NT2/D1 (cell line): ENCODE data around the gene CGNL1.

Experiments
- DNase-seq: peaks from one replicate; pipeline ENCODE4 v3.0.0-alpha.2; 2011; ENCODE audit warnings: low read depth, low spot score
- H3K27me3 ChIP-seq: 2 replicates; pipeline ENCODE4 v1.6.0; 2011; ENCODE audit warnings: mild to moderate bottlenecking; ENCODE audit not compliant: insufficient read length, insufficient read depth
- H3K36me3 ChIP-seq: 2 replicates; pipeline ENCODE4 v1.6.1; 2011; ENCODE audit warnings: mild to moderate bottlenecking, low read length, mixed read lengths; ENCODE audit not compliant: insufficient read depth, insufficient read length
- H3K4me1 ChIP-seq: 2 replicates; pipeline ENCODE4 v1.5.1; 2011; ENCODE audit not compliant: insufficient read depth, insufficient read length
- H3K4me3 ChIP-seq: 2 replicates; pipeline ENCODE4 v1.5.1; 2011; ENCODE audit warnings: low read depth; ENCODE audit not compliant: insufficient read length
- H3K9ac ChIP-seq: 2 replicates; pipeline ENCODE4 v1.6.0; 2011; ENCODE audit warnings: low read depth; ENCODE audit not compliant: insufficient read length
- H3K9me3 ChIP-seq: 2 replicates; pipeline ENCODE4 v1.5.1; 2011; ENCODE audit warnings: mild to moderate bottlenecking, low read length; ENCODE audit not compliant: insufficient read depth
- SUZ12 ChIP-seq: IDR thresholded peaks from 2 replicates; pipeline ENCODE4 v1.6.1; 2011; ENCODE audit not compliant: insufficient read length, insufficient read depth; ENCODE audit errors: extremely low read depth
- YY1 ChIP-seq: IDR thresholded peaks from 2 replicates; pipeline ENCODE4 v1.6.1; 2011; ENCODE audit not compliant: insufficient read length, insufficient read depth
- ZNF274 ChIP-seq: IDR thresholded peaks from 2 replicates; pipeline ENCODE4 v1.6.1; 2011; ENCODE audit warnings: mild to moderate bottlenecking, low read depth, low read length

The CGNL1 gene

GRCh38 chr15:57411945-57412768 is 35.9 kb downstream of the CGNL1 start:
- Histone ChIP-seq H3K9me3 (no peaks in the 10 kb centered on the region), H3K4me3 (no peak overlapping the region), H3K36me3 (peaks cover 5% of the 10 kb centered on the region), H3K27me3 (peaks cover 7% of the 10 kb centered on the region), H3K9ac (no peak overlapping the region), H3K4me1 (no peaks in the 10 kb centered on the region)
- no peak for DNase-seq
- no peak for TF ChIP-seq YY1
- TF ChIP-seq ZNF274 = no peak

DNA sequence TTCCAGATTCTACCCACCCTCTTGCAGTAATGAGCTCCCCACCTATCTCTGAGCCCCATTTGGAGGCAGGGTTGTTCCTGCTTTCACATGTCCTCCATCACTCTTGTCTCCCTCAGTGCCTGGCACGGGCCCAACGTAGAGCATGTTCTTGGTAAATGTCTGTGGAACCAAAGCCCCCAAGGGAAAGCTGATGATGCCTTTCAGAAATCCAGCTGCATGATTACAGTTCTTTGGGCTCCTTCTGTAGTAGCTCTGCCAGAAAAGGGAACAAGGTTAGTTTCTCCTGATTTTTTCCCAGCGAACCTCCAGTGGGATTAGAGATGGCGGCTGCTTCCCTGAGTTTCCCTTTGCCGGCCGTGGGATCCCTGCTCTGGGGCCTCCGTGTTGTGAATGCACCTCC is 39.3 kb downstream of the CGNL1 start:
- H3K4me1 ChIP-seq = no peaks in the 10 kb centered on the region
- TF ChIP-seq YY1 = no peak
- no peak for TF ChIP-seq ZNF274
- TF ChIP-seq SUZ12 = no peak
- H3K27me3 ChIP-seq = no peaks in the 10 kb centered on the region
- H3K9me3 ChIP-seq = 0 out of 2 replicates have a peak, but pooled peaks cover under 1% of the 10 kb centered on the region
- no peaks in the 10 kb centered on the region for H3K36me3 ChIP-seq
- H3K4me3 ChIP-seq = no peak overlapping the region
- H3K9ac ChIP-seq = no peak overlapping the region
- DNase-seq = no peak

GRCh38 chr15:57418635-57419034 is 42.3 kb downstream of the CGNL1 start:
- H3K27me3 ChIP-seq = no peaks in the 10 kb centered on the region
- no peak for DNase-seq
- H3K4me3 ChIP-seq = no peak overlapping the region
- no peak overlapping the region for H3K9ac ChIP-seq
- H3K9me3 ChIP-seq = 0 out of 2 replicates have a peak, but pooled peaks cover 3% of the 10 kb centered on the region
- peaks cover 4% of the 10 kb centered on the region for H3K36me3 ChIP-seq
- TF ChIP-seq YY1 (no peak), SUZ12 (no peak), ZNF274 (no peak)
- H3K4me1 ChIP-seq = peaks cover 3% of the 10 kb centered on the region

DNA sequence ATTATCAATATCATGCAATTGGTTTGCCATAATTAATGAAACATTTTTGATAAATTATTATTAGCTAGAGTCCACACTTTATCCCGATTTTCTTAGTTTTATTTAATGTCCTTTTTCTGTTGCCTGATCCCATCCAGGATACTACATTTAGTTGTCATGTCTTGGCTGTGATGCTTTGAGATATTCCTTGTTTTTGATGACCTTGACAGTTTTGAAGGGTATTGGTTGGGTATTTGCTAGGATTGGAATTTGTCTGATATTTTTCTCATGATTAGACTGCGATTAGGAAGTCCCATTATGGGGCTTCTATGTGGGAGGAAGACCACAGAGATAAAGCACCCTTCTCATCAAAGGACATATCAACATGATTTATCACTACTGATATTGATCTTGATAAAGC is 43.0 kb downstream of the CGNL1 start:
- Histone ChIP-seq H3K9me3 (0 out of 2 replicates have a peak, but pooled peaks cover 3% of the 10 kb centered on the region), H3K27me3 (no peaks in the 10 kb centered on the region), H3K4me1 (peaks cover 3% of the 10 kb centered on the region), H3K36me3 (peaks cover 4% of the 10 kb centered on the region), H3K9ac (no peak overlapping the region), H3K4me3 (no peak overlapping the region)
- TF ChIP-seq ZNF274 (no peak), YY1 (no peak), SUZ12 (no peak)
- no peak for DNase-seq

- Histone ChIP-seq H3K9ac (no peak overlapping the region), H3K4me1 (peaks cover 3% of the 10 kb centered on the region), H3K27me3 (no peaks in the 10 kb centered on the region), H3K4me3 (no peak overlapping the region), H3K9me3 (0 out of 2 replicates have a peak, but pooled peaks cover 3% of the 10 kb centered on the region), H3K36me3 (peaks cover 4% of the 10 kb centered on the region)
- TF ChIP-seq YY1 (no peak), SUZ12 (no peak)
- no peak for DNase-seq
Observed at GRCh38 chr15:57421110-57421509, 44.8 kb downstream of the CGNL1 start.

DNA sequence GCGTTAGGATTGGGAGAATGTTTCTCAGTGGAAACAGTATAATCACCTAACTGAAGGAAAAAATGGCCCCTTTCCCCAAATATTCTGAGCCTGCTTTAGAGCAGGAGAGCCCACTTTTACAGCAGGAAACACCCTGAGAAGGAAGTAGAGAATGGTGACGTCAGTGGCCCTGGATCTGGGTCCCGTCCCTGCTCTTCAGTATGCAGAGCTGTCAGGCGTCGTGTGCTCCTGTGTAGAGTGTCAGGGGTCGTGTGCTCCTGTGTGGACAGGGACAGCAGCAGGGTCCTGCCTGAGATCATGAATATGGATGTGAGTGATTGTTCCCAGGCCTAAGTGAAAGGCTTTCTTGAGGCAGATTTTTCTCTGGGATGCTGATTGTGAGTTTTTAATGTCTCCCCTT is 45.2 kb downstream of the CGNL1 start:
- TF ChIP-seq ZNF274 (no peak), YY1 (no peak), SUZ12 (no peak)
- H3K27me3 ChIP-seq = no peaks in the 10 kb centered on the region
- DNase-seq = no peak
- peaks cover 4% of the 10 kb centered on the region for H3K36me3 ChIP-seq
- 0 out of 2 replicates have a peak, but pooled peaks cover 3% of the 10 kb centered on the region for H3K9me3 ChIP-seq
- peaks cover 3% of the 10 kb centered on the region for H3K4me1 ChIP-seq
- no peak overlapping the region for H3K4me3 ChIP-seq
- H3K9ac ChIP-seq = no peak overlapping the region

GRCh38 chr15:57422113-57422754 is 45.9 kb downstream of the CGNL1 start:
- no peak for TF ChIP-seq ZNF274
- TF ChIP-seq YY1 = no peak
- TF ChIP-seq SUZ12 = no peak
- no peaks in the 10 kb centered on the region for H3K27me3 ChIP-seq
- no peak overlapping the region for H3K9ac ChIP-seq

More at GRCh38 chr15:57422113-57422754, 45.9 kb downstream of the CGNL1 start:
- peaks cover 4% of the 10 kb centered on the region for H3K36me3 ChIP-seq
- DNase-seq = no peak
- 0 out of 2 replicates have a peak, but pooled peaks cover 3% of the 10 kb centered on the region for H3K9me3 ChIP-seq
- H3K4me1 ChIP-seq = peaks cover 8% of the 10 kb centered on the region
- H3K4me3 ChIP-seq = no peak overlapping the region
